Neural cell (in vitro differentiated cells): ENCODE data around the gene CRACDL. TPM values are rescaled to one million over a fixed set of nuclear protein-coding genes. Genes with fewer than 3 reads are reported as not detected.

Experiments
- H2AFZ ChIP-seq: fragments of 200-600, 300-800 bp; sonication (generic), shearing (Covaris generic); 2 replicates; pipeline ENCODE4 v1.6.0; 2014; ENCODE audit warnings: low read depth, mild to moderate bottlenecking, antibody characterized with exemption, low read length, moderate library complexity
- H3F3A ChIP-seq: fragments of 200-600 bp; shearing (Covaris generic); 2 replicates; pipeline ENCODE4 v1.6.1; 2016; ENCODE audit warnings: mild to moderate bottlenecking, moderate library complexity, mixed read lengths, antibody characterized with exemption, low read length; ENCODE audit not compliant: insufficient read depth, poor library complexity, severe bottlenecking
- H3K27ac ChIP-seq: fragments of 200-600, 300-800 bp; sonication (generic), shearing (Covaris generic); 2 replicates; pipeline ENCODE4 v1.5.1; 2014; ENCODE audit warnings: mild to moderate bottlenecking, low read length, moderate library complexity
- H3K27me3 ChIP-seq: fragments of 300-800, 200-600 bp; sonication (generic), shearing (Covaris generic); 2 replicates; pipeline ENCODE4 v1.6.0; 2014; ENCODE audit warnings: mild to moderate bottlenecking, low read depth, low read length, moderate library complexity; ENCODE audit not compliant: insufficient read depth
- H3K36me3 ChIP-seq: fragments of 300-800, 200-600 bp; sonication (generic), shearing (Covaris generic); 2 replicates; pipeline ENCODE4 v1.5.1; 2014; ENCODE audit warnings: mild to moderate bottlenecking, antibody characterized with exemption, low read length, moderate library complexity; ENCODE audit not compliant: insufficient read depth
- H3K4me2 ChIP-seq: fragments of 300-800, 200-600 bp; sonication (generic), shearing (Covaris generic); 2 replicates; pipeline ENCODE4 v1.6.0; 2014; ENCODE audit warnings: mild to moderate bottlenecking, low read length
- H3K4me3 ChIP-seq: fragments of 300-800, 200-600 bp; sonication (generic), shearing (Covaris generic); 2 replicates; pipeline ENCODE4 v1.5.1; 2014; ENCODE audit warnings: mild to moderate bottlenecking, low read length, moderate library complexity
- H3K79me2 ChIP-seq: fragments of 200-600 bp; shearing (Covaris generic); replicated peaks from 2 replicates; pipeline ENCODE4 v1.6.0; 2014; ENCODE audit warnings: mild to moderate bottlenecking, low read length, moderate library complexity; ENCODE audit not compliant: insufficient read depth
- H3K9ac ChIP-seq: fragments of 300-800, 200-600 bp; sonication (generic), shearing (Covaris generic); 2 replicates; pipeline ENCODE4 v1.6.1; 2016; ENCODE audit warnings: mild to moderate bottlenecking, low read length, mixed read lengths
- H3K9me2 ChIP-seq: fragments of 200-600 bp; shearing (Covaris generic); 2 replicates; pipeline ENCODE4 v1.6.1; 2016; ENCODE audit warnings: mild to moderate bottlenecking, low read length, mixed read lengths; ENCODE audit not compliant: insufficient read depth
- H3K9me3 ChIP-seq: fragments of 200-600, 300-800 bp; sonication (generic), shearing (Covaris generic); 2 replicates; pipeline ENCODE4 v1.6.1; 2016; ENCODE audit warnings: mild to moderate bottlenecking, mixed run types, low read length, moderate library complexity, mixed read lengths
- H4K20me1 ChIP-seq: fragments of 200-600 bp; shearing (Covaris generic); 2 replicates; pipeline ENCODE4 v1.6.1; 2016; ENCODE audit warnings: mild to moderate bottlenecking, mixed run types; ENCODE audit not compliant: insufficient read depth
- CTCF ChIP-seq: fragments of 450-650 bp; IDR thresholded peaks from 2 replicates; pipeline ENCODE4 v1.5.1; 2014; ENCODE audit warnings: antibody characterized with exemption, mild to moderate bottlenecking, moderate library complexity; ENCODE audit not compliant: poor library complexity, severe bottlenecking
- EP300 ChIP-seq: fragments of 450-650 bp; conservative IDR thresholded peaks from 2 replicates; pipeline ENCODE4 v1.6.1; 2014; ENCODE audit warnings: antibody characterized with exemption, mild to moderate bottlenecking, moderate library complexity; ENCODE audit not compliant: poor library complexity, severe bottlenecking
- EZH2 ChIP-seq: fragments of 200-600, 300-800 bp; shearing (Covaris generic), sonication (generic); IDR thresholded peaks from 2 replicates; pipeline ENCODE4 v1.6.1; 2014; ENCODE audit warnings: antibody characterized with exemption, low read length, borderline replicate concordance, mild to moderate bottlenecking; ENCODE audit not compliant: insufficient read depth, poor library complexity, severe bottlenecking
- POLR2AphosphoS5 ChIP-seq: IDR thresholded peaks from 2 replicates; pipeline ENCODE4 v1.6.1; 2012
- REST ChIP-seq: IDR thresholded peaks from 2 replicates; pipeline ENCODE4 v1.6.1; 2012; ENCODE audit warnings: borderline replicate concordance
- TAF1 ChIP-seq: IDR thresholded peaks from 2 replicates; pipeline ENCODE4 v1.6.1; 2012; ENCODE audit warnings: low read depth
- polyA plus RNA-seq: library from polyadenylated mRNA; depleted of rRNA; stranded (reverse); fragments of >200 nt; gene quantifications from 2 replicates; pipeline ENCODE4 v1.2.3, GENCODE V29; 2014

CRACDL gene
- polyA plus RNA-seq, 1 donor from 2014 or later = 0.85 TPM

- Histone ChIP-seq H3K4me2 (no peak overlapping the region), H3K9me2 (no peaks in the 10 kb centered on the region), H3F3A (no peaks in the 10 kb centered on the region), H3K27ac (no peak overlapping the region), H3K9ac (peak overlapping the region; percentile 9), H3K27me3 (peaks cover 27% of the 10 kb centered on the region), H3K36me3 (no peaks in the 10 kb centered on the region), H3K79me2 (no peaks in the 10 kb centered on the region), H3K9me3 (no peaks in the 10 kb centered on the region), H3K4me3 (peak overlapping the region; percentile 59), H4K20me1 (no peaks in the 10 kb centered on the region), H2AFZ (no peak overlapping the region)
- TF ChIP-seq EZH2 = no peak
- no peak for TF ChIP-seq POLR2AphosphoS5
- peak; percentile 45 for TF ChIP-seq CTCF
- no peak for TF ChIP-seq TAF1
These were observed 113.5 kb downstream of the CRACDL start for GRCh38 chr2:98822301-98823164.

- no peaks in the 10 kb centered on the region for H4K20me1 ChIP-seq
- H3K79me2 ChIP-seq = no peaks in the 10 kb centered on the region
- no peak overlapping the region for H3K4me3 ChIP-seq
- no peak overlapping the region for H3K27ac ChIP-seq
- H3F3A ChIP-seq = no peaks in the 10 kb centered on the region
- H3K4me2 ChIP-seq = no peak overlapping the region
- no peaks in the 10 kb centered on the region for H3K9me3 ChIP-seq
- H2AFZ ChIP-seq = no peak overlapping the region
- peaks cover 27% of the 10 kb centered on the region for H3K27me3 ChIP-seq
- H3K9me2 ChIP-seq = no peaks in the 10 kb centered on the region
- no peak overlapping the region for H3K9ac ChIP-seq
- no peak for TF ChIP-seq REST
- no peaks in the 10 kb centered on the region for H3K36me3 ChIP-seq
These were observed 114.3 kb downstream of the CRACDL start for GRCh38 chr2:98821629-98822135.

- Histone ChIP-seq H3K27me3 (peaks cover 25% of the 10 kb centered on the region), H3K27ac (no peak overlapping the region), H2AFZ (no peak overlapping the region), H3K9me3 (no peaks in the 10 kb centered on the region), H3K79me2 (no peaks in the 10 kb centered on the region), H3F3A (no peaks in the 10 kb centered on the region), H4K20me1 (no peaks in the 10 kb centered on the region), H3K4me3 (no peak overlapping the region), H3K4me2 (no peak overlapping the region), H3K9ac (no peak overlapping the region), H3K9me2 (no peaks in the 10 kb centered on the region), H3K36me3 (no peaks in the 10 kb centered on the region)
- TF ChIP-seq EP300 (no peak), POLR2AphosphoS5 (no peak), CTCF (no peak), TAF1 (no peak)
These were observed 116.7 kb downstream of the CRACDL start for GRCh38 chr2:98819231-98819766.
